BJ (cell line): ENCODE data around the gene SMPD2. TPM values are rescaled to one million over a fixed set of nuclear protein-coding genes. Genes with fewer than 3 reads are reported as not detected.

Experiments
- CTCF ChIA-PET: fragments of 350-600 bp; formaldehyde crosslinking; extraction: SDS; loops from one replicate; lab custom pipeline; 2021; ENCODE audit warnings: antibody characterized with exemption, inconsistent platforms; lab: Yijun Ruan, JAX
- POLR2A ChIA-PET: fragments of 300-600 bp; sonication (Branson Sonifier 250); formaldehyde crosslinking; extraction: SDS; loops from one replicate; lab custom pipeline; 2021; ENCODE audit warnings: antibody characterized with exemption; lab: Charles Lee
- DNase-seq: peaks from one replicate; pipeline ENCODE4 v3.0.0-alpha.2; 2011; ENCODE audit warnings: low read depth
- H3K27me3 ChIP-seq: 2 replicates; pipeline ENCODE4 v1.6.0; 2011; ENCODE audit warnings: low read length; ENCODE audit not compliant: control insufficient read depth, insufficient read depth
- H3K36me3 ChIP-seq: 2 replicates; pipeline ENCODE4 v1.5.1; 2011; ENCODE audit warnings: low read length; ENCODE audit not compliant: control insufficient read depth, insufficient read depth
- H3K4me3 ChIP-seq: 2 replicates; pipeline ENCODE4 v1.5.1; 2011; ENCODE audit warnings: low read depth, mild to moderate bottlenecking, control low read depth, low read length
- CTCF ChIP-seq: IDR thresholded peaks from 2 replicates; pipeline ENCODE4 v1.5.1; 2011; ENCODE audit warnings: low read depth, mild to moderate bottlenecking, control low read depth, inconsistent platforms, low read length, moderate library complexity; ENCODE audit not compliant: insufficient read depth
- polyA plus RNA-seq: library from polyadenylated mRNA; depleted of rRNA; stranded (reverse); fragments of >200 nt; gene quantifications from 2 replicates; pipeline ENCODE4 v1.2.3, GENCODE V29; 2011

The SMPD2 gene
- polyA plus RNA-seq, 1 experiment: 9.8 TPM

- CTCF ChIA-PET: interaction anchor here (0.6 to 1.5 kb wide), 4 partner anchors 8 to 124 kb away, joined by 3 to 7 read pairs (median 4); partner anchors contain the start of genes PPIL6 and SMPD2
- DNase-seq: no peak
- H3K36me3 ChIP-seq: peaks cover 24% of the 10 kb centered on the region
Observed at GRCh38 chr6:109453156-109453555, 12.6 kb downstream of the SMPD2 start.

GRCh38 chr6:109453594-109454495 is 13.3 kb downstream of the SMPD2 start:
- Histone ChIP-seq H3K36me3 (peaks cover 19% of the 10 kb centered on the region), H3K27me3 (no peaks in the 10 kb centered on the region), H3K4me3 (peak overlapping the region; percentile 92)
- no peak for DNase-seq
- ChIA-PET POLR2A (no interaction called here), CTCF (interaction anchor here (0.5 to 1.5 kb wide), 6 partner anchors 9 to 613 kb away, joined by 3 to 7 read pairs (median 4); partner anchors contain the start of genes PPIL6 and SMPD2)
- no peak for TF ChIP-seq CTCF

More at GRCh38 chr6:109453156-109453555, 12.6 kb downstream of the SMPD2 start:
- no peak for TF ChIP-seq CTCF
- H3K4me3 ChIP-seq: no peak overlapping the region
- POLR2A ChIA-PET: no interaction called here
- no peaks in the 10 kb centered on the region for H3K27me3 ChIP-seq

- CTCF ChIA-PET: interaction anchor here (1.2 to 1.5 kb wide), 3 partner anchors 10 to 14 kb away, joined by 5 to 7 read pairs (median 6); partner anchors contain the start of genes PPIL6 and SMPD2
- Histone ChIP-seq H3K4me3 (peak overlapping the region; percentile 92), H3K36me3 (peaks cover 13% of the 10 kb centered on the region), H3K27me3 (no peaks in the 10 kb centered on the region)
- TF ChIP-seq CTCF: no peak
- POLR2A ChIA-PET: interaction anchor here (0.6 kb wide), 2 partner anchors 72 to 239 kb away, joined by 4 to 8 read pairs; partner anchors contain the start of gene CD164
- no peak for DNase-seq
Observed at GRCh38 chr6:109454496-109455436, 14.2 kb downstream of the SMPD2 start.

- Histone ChIP-seq H3K27me3 (no peaks in the 10 kb centered on the region), H3K36me3 (peaks cover 11% of the 10 kb centered on the region), H3K4me3 (peak within 1 kb of the TSS; percentile 92)
- peak; percentile 54 for TF ChIP-seq CTCF
- CTCF ChIA-PET: interaction anchor here (0.6 to 1.2 kb wide), 4 partner anchors 9 to 39 kb away, joined by 3 to 4 read pairs (median 4); no protein-coding TSS in a partner anchor
- POLR2A ChIA-PET: interaction anchor here (0.5 to 0.6 kb wide), 3 partner anchors 15 to 73 kb away, joined by 4 to 16 read pairs (median 8); partner anchors contain the start of genes CD164, PPIL6 and SMPD2
- no peak for DNase-seq
Observed at GRCh38 chr6:109455437-109456110, 15.1 kb downstream of the SMPD2 start, which contains the start of gene MICAL1. Gene MICAL1 (minus strand): TSS chr6:109455772. CDS start chr6:109454196, 1,576 bp downstream.
